Keratinocyte (primary cell): ENCODE measurements around the gene FLNC. TPM values are rescaled to one million over a fixed set of nuclear protein-coding genes. Genes with fewer than 3 reads are reported as not detected.

ENCODE experiments used
- DNase-seq: peaks from one replicate; pipeline ENCODE4 v3.0.0-alpha.2; 2011; ENCODE audit warnings: low read depth, missing footprints, low spot score
- FAIRE-seq: peaks from 2 replicates; lab custom pipeline; 2011; peaks lifted over from hg19 to GRCh38; lab: Jason Lieb, UNC
- H2AFZ ChIP-seq: 2 replicates; pipeline ENCODE4 v1.6.0; 2012; ENCODE audit warnings: low read length, control low read depth, inconsistent platforms; ENCODE audit not compliant: control insufficient read depth
- H3K27ac ChIP-seq: 2 replicates; pipeline ENCODE4 v1.5.1; 2011; ENCODE audit warnings: low read length; ENCODE audit not compliant: control insufficient read depth, insufficient read depth
- H3K27me3 ChIP-seq: 3 replicates; pipeline ENCODE4 v1.6.0; 2011; ENCODE audit warnings: low read length; ENCODE audit not compliant: control insufficient read depth, insufficient read depth; ENCODE audit errors: extremely low read depth
- H3K36me3 ChIP-seq, 2 experiments: 2 replicates in 1 of 2; 3 replicates in 1 of 2; pipeline ENCODE4 v1.5.1; 2011; ENCODE audit warnings: low read length in 2 of 2, mild to moderate bottlenecking in 1 of 2; ENCODE audit not compliant: control insufficient read depth in 2 of 2, insufficient read depth in 2 of 2; ENCODE audit errors: extremely low read depth in 1 of 2
- H3K4me1 ChIP-seq: 3 replicates; pipeline ENCODE4 v1.5.1; 2011; ENCODE audit warnings: low read length; ENCODE audit not compliant: control insufficient read depth, insufficient read depth; ENCODE audit errors: extremely low read depth
- H3K4me2 ChIP-seq: 3 replicates; pipeline ENCODE4 v1.6.0; 2011; ENCODE audit warnings: low read depth, low read length; ENCODE audit not compliant: control insufficient read depth, insufficient read depth; ENCODE audit errors: extremely low read depth
- H3K4me3 ChIP-seq, 3 experiments: fragments of 200-600 bp in 1 of 3; sonication (generic) in 1 of 3; 2 replicates in 2 of 3; 3 replicates in 1 of 3; pipeline ENCODE4 v1.5.1; 2011 to 2016; ENCODE audit warnings: low read length in 3 of 3, mild to moderate bottlenecking in 3 of 3, control low read depth in 2 of 3, inconsistent platforms in 1 of 3, low read depth in 1 of 3, mixed read lengths in 1 of 3, mixed run types in 1 of 3, moderate library complexity in 1 of 3; ENCODE audit not compliant: control insufficient read depth in 2 of 3, insufficient read depth in 2 of 3; ENCODE audit errors: extremely low read depth in 1 of 3
- H3K79me2 ChIP-seq: 2 replicates; pipeline ENCODE4 v1.6.0; 2012; ENCODE audit warnings: low read length; ENCODE audit not compliant: control insufficient read depth, insufficient read depth
- H3K9ac ChIP-seq: 3 replicates; pipeline ENCODE4 v1.6.0; 2011; ENCODE audit warnings: low read length; ENCODE audit not compliant: control insufficient read depth, insufficient read depth; ENCODE audit errors: extremely low read depth
- H3K9me1 ChIP-seq: 3 replicates; pipeline ENCODE4 v1.6.0; 2011; ENCODE audit warnings: low read length; ENCODE audit not compliant: control insufficient read depth, insufficient read depth; ENCODE audit errors: extremely low read depth
- H3K9me3 ChIP-seq: 2 replicates; pipeline ENCODE4 v1.5.1; 2012; ENCODE audit warnings: low read depth, low read length; ENCODE audit not compliant: control insufficient read depth
- H4K20me1 ChIP-seq: 3 replicates; pipeline ENCODE4 v1.6.0; 2011; ENCODE audit warnings: low read length; ENCODE audit not compliant: control insufficient read depth, insufficient read depth; ENCODE audit errors: extremely low read depth
- CTCF ChIP-seq, 3 experiments: IDR thresholded peaks in 1 of 3; conservative IDR thresholded peaks in 1 of 3; optimal IDR thresholded peaks in 1 of 3; 2 replicates in 2 of 3; 3 replicates in 1 of 3; pipeline versions ENCODE3 to v1.5.1; 2011; ENCODE audit warnings: low read length in 3 of 3, mild to moderate bottlenecking in 3 of 3, moderate library complexity in 2 of 3, control low read depth in 1 of 3, inconsistent platforms in 1 of 3; ENCODE audit not compliant: insufficient read depth in 2 of 3; ENCODE audit errors: extremely low read depth in 1 of 3
- EZH2 ChIP-seq: IDR thresholded peaks from one replicate; pipeline ENCODE4 v1.6.1; 2012; ENCODE audit warnings: inconsistent platforms, mild to moderate bottlenecking, low read length, moderate library complexity
- dilution Hi-C: fragments of 300-500 bp; cut with MboI; formaldehyde crosslinking; loops from one replicate; pipeline ENCODE4 v1.7.0; 2020; ENCODE audit warnings: low sequenced_read_pairs; ENCODE audit not compliant: extremely low pct_ligation_motif_present
- polyA plus RNA-seq, 5 experiments: library from polyadenylated mRNA; depleted of rRNA in 3 of 5; stranded (reverse) in 3 of 5; stranded (forward) in 1 of 5; unstranded in 1 of 5; fragments of >200 nt; gene quantifications; 1 replicate in 1 of 5; 2 replicates in 3 of 5; 3 replicates in 1 of 5; pipeline versions ENCODE4 v1.2.1 to v1.2.3, GENCODE V29; 2011 to 2012; ENCODE audit warnings: missing spikeins in 2 of 5, low read depth in 1 of 5, low replicate concordance in 1 of 5

Gene FLNC
- polyA plus RNA-seq, 1 donor (not counting 4 experiments of a cell fraction or from before 2014, with no cell fraction given): 0.03 TPM

GRCh38 chr7:128826916-128827247, 3.3 kb upstream of the FLNC start:
- H3K27ac ChIP-seq: no peak overlapping the region
- FAIRE-seq: no peak

GRCh38 chr7:128827248-128827958, 2.8 kb upstream of the FLNC start:
- H3K4me3 ChIP-seq: no peak overlapping the region
- H3K79me2 ChIP-seq: no peaks in the 10 kb centered on the region
- no peak overlapping the region for H3K27ac ChIP-seq
- H3K4me1 ChIP-seq: peaks cover 8% of the 10 kb centered on the region
- no peaks in the 10 kb centered on the region for H3K9me1 ChIP-seq
- H4K20me1 ChIP-seq: no peaks in the 10 kb centered on the region
- TF ChIP-seq CTCF (optimal IDR thresholded peaks at IDR 0.05 in 1 of 3, IDR thresholded peaks at IDR 0.05 in 1 of 3, conservative IDR thresholded peaks at IDR 0.05 in 1 of 3; ENCODE audit: extremely low read depth in 1 of 3, insufficient read depth in 2 of 3, low read length in 3 of 3) (no peak), EZH2 (no peak)
- DNase-seq (no peak), FAIRE-seq (no peak)
- no peak overlapping the region for H3K4me2 ChIP-seq
- peaks cover 27% of the 10 kb centered on the region for H3K27me3 ChIP-seq
- H3K9me3 ChIP-seq: no peaks in the 10 kb centered on the region
- H3K36me3 ChIP-seq: no peaks in the 10 kb centered on the region
- no peak overlapping the region for H3K9ac ChIP-seq
- dilution Hi-C loops: no loop called here
- no peak overlapping the region for H2AFZ ChIP-seq

More at GRCh38 chr7:128826916-128827247, 3.3 kb upstream of the FLNC start:
- Histone ChIP-seq H3K4me1 (peaks cover 8% of the 10 kb centered on the region), H3K27me3 (peaks cover 28% of the 10 kb centered on the region), H2AFZ (no peak overlapping the region), H3K9me1 (no peaks in the 10 kb centered on the region), H4K20me1 (no peaks in the 10 kb centered on the region), H3K9me3 (no peaks in the 10 kb centered on the region), H3K4me2 (no peak overlapping the region), H3K4me3 (no peak overlapping the region), H3K36me3 (no peaks in the 10 kb centered on the region), H3K79me2 (no peaks in the 10 kb centered on the region), H3K9ac (no peak overlapping the region)
- no peak for TF ChIP-seq EZH2
- no peak for TF ChIP-seq CTCF (optimal IDR thresholded peaks at IDR 0.05 in 1 of 3, IDR thresholded peaks at IDR 0.05 in 1 of 3, conservative IDR thresholded peaks at IDR 0.05 in 1 of 3; ENCODE audit: extremely low read depth in 1 of 3, insufficient read depth in 2 of 3, low read length in 3 of 3)
- dilution Hi-C loops: no loop called here
- DNase-seq: no peak
